ENCODE results near the gene TBX5.

The TBX5 gene

GRCh38 chr12:114440270-114441038, 34.5 kb upstream of the TBX5 start:
- ATAC-seq (no peak), DNase-seq (no peak)
- Mint-ChIP-seq H3K4me3 (no peak overlapping the region), H3K4me1 (no peaks in the 10 kb centered on the region), H3K9me3 (peaks cover 4% of the 10 kb centered on the region), H3K27ac (no peak overlapping the region), H3K36me3 (ENCODE audit: low read depth) (no peaks in the 10 kb centered on the region), H3K27me3 (peaks cover 78% of the 10 kb centered on the region)

GRCh38 chr12:114439817-114440216, 33.9 kb upstream of the TBX5 start:
- peaks cover 75% of the 10 kb centered on the region for H3K27me3 Mint-ChIP-seq
- no peak overlapping the region for H3K27ac Mint-ChIP-seq
- no peak for DNase-seq
- peaks cover 4% of the 10 kb centered on the region for H3K9me3 Mint-ChIP-seq
- H3K4me3 Mint-ChIP-seq: no peak overlapping the region
- no peaks in the 10 kb centered on the region for H3K36me3 Mint-ChIP-seq (ENCODE audit: low read depth)
- no peak for ATAC-seq
- no peaks in the 10 kb centered on the region for H3K4me1 Mint-ChIP-seq

GRCh38 chr12:114439261-114439683, 33.3 kb upstream of the TBX5 start:
- H3K9me3 Mint-ChIP-seq: peaks cover 4% of the 10 kb centered on the region
- H3K27me3 Mint-ChIP-seq: peaks cover 69% of the 10 kb centered on the region
- DNase-seq (no peak), ATAC-seq (no peak)
- H3K4me3 Mint-ChIP-seq: no peak overlapping the region
- no peak overlapping the region for H3K27ac Mint-ChIP-seq
- H3K36me3 Mint-ChIP-seq (ENCODE audit: low read depth): no peaks in the 10 kb centered on the region
- no peaks in the 10 kb centered on the region for H3K4me1 Mint-ChIP-seq

- H3K4me1 Mint-ChIP-seq: no peaks in the 10 kb centered on the region
- H3K27ac Mint-ChIP-seq: no peak overlapping the region
- peaks cover 4% of the 10 kb centered on the region for H3K9me3 Mint-ChIP-seq
- no peak overlapping the region for H3K4me3 Mint-ChIP-seq
- peaks cover 66% of the 10 kb centered on the region for H3K27me3 Mint-ChIP-seq
- ATAC-seq (no peak), DNase-seq (no peak)
- no peaks in the 10 kb centered on the region for H3K36me3 Mint-ChIP-seq (ENCODE audit: low read depth)
These were observed 32.8 kb upstream of the TBX5 start for GRCh38 chr12:114438635-114439256.

GRCh38 chr12:114434341-114434740, 28.4 kb upstream of the TBX5 start:
- no peak for DNase-seq
- Mint-ChIP-seq H3K4me3 (no peak overlapping the region), H3K27ac (no peak overlapping the region), H3K4me1 (no peaks in the 10 kb centered on the region), H3K36me3 (ENCODE audit: low read depth) (no peaks in the 10 kb centered on the region), H3K9me3 (peaks cover 4% of the 10 kb centered on the region), H3K27me3 (peaks cover 34% of the 10 kb centered on the region)
- no peak for ATAC-seq

- ATAC-seq: no peak
- no peaks in the 10 kb centered on the region for H3K36me3 Mint-ChIP-seq (ENCODE audit: low read depth)
These were observed 26.0 kb upstream of the TBX5 start for GRCh38 chr12:114431902-114432301.

GRCh38 chr12:114430306-114430705, 24.4 kb upstream of the TBX5 start:
- DNase-seq: no peak
- H3K27me3 Mint-ChIP-seq: peaks cover 15% of the 10 kb centered on the region
- H3K4me3 Mint-ChIP-seq: no peak overlapping the region
- no peaks in the 10 kb centered on the region for H3K9me3 Mint-ChIP-seq
- peak; percentile 69 for ATAC-seq
- H3K27ac Mint-ChIP-seq: no peak overlapping the region
- H3K36me3 Mint-ChIP-seq (ENCODE audit: low read depth): no peaks in the 10 kb centered on the region
- no peaks in the 10 kb centered on the region for H3K4me1 Mint-ChIP-seq

More at GRCh38 chr12:114431902-114432301, 26.0 kb upstream of the TBX5 start:
- no peak for DNase-seq
- Mint-ChIP-seq H3K27ac (no peak overlapping the region), H3K4me1 (no peaks in the 10 kb centered on the region), H3K27me3 (peaks cover 15% of the 10 kb centered on the region), H3K9me3 (no peaks in the 10 kb centered on the region), H3K4me3 (no peak overlapping the region)

GRCh38 chr12:114425031-114425626, 19.2 kb upstream of the TBX5 start:
- H3K4me1 Mint-ChIP-seq: no peaks in the 10 kb centered on the region
- DNase-seq (no peak), ATAC-seq (no peak)
- H3K9me3 Mint-ChIP-seq: no peaks in the 10 kb centered on the region
- no peaks in the 10 kb centered on the region for H3K36me3 Mint-ChIP-seq (ENCODE audit: low read depth)
- H3K4me3 Mint-ChIP-seq: no peak overlapping the region
- peaks cover 13% of the 10 kb centered on the region for H3K27me3 Mint-ChIP-seq
- H3K27ac Mint-ChIP-seq: no peak overlapping the region

GRCh38 chr12:114420944-114421335, 15.0 kb upstream of the TBX5 start:
- ATAC-seq (no peak), DNase-seq (no peak)
- Mint-ChIP-seq H3K4me1 (no peaks in the 10 kb centered on the region), H3K4me3 (no peak overlapping the region), H3K27ac (no peak overlapping the region), H3K9me3 (no peaks in the 10 kb centered on the region), H3K36me3 (ENCODE audit: low read depth) (no peaks in the 10 kb centered on the region), H3K27me3 (peaks cover 28% of the 10 kb centered on the region)

GRCh38 chr12:114420182-114420943, 14.4 kb upstream of the TBX5 start:
- no peaks in the 10 kb centered on the region for H3K4me1 Mint-ChIP-seq
- peaks cover 31% of the 10 kb centered on the region for H3K27me3 Mint-ChIP-seq
- DNase-seq: no peak
- H3K4me3 Mint-ChIP-seq: no peak overlapping the region
- no peaks in the 10 kb centered on the region for H3K9me3 Mint-ChIP-seq
- no peak for ATAC-seq
- no peak overlapping the region for H3K27ac Mint-ChIP-seq
- H3K36me3 Mint-ChIP-seq (ENCODE audit: low read depth): no peaks in the 10 kb centered on the region

- peaks cover 59% of the 10 kb centered on the region for H3K27me3 Mint-ChIP-seq
- H3K4me1 Mint-ChIP-seq: no peaks in the 10 kb centered on the region
- no peak for DNase-seq
- H3K36me3 Mint-ChIP-seq (ENCODE audit: low read depth): no peaks in the 10 kb centered on the region
- H3K27ac Mint-ChIP-seq: no peak overlapping the region
- H3K4me3 Mint-ChIP-seq: no peak overlapping the region
- ATAC-seq: no peak
- H3K9me3 Mint-ChIP-seq: no peaks in the 10 kb centered on the region
These were observed 10.1 kb upstream of the TBX5 start for GRCh38 chr12:114416028-114416427.

- Mint-ChIP-seq H3K27ac (no peak overlapping the region), H3K4me3 (no peak overlapping the region), H3K4me1 (no peaks in the 10 kb centered on the region), H3K9me3 (no peaks in the 10 kb centered on the region), H3K36me3 (ENCODE audit: low read depth) (no peaks in the 10 kb centered on the region), H3K27me3 (peaks cover 64% of the 10 kb centered on the region)
- ATAC-seq (no peak), DNase-seq (no peak)
These were observed 9.6 kb upstream of the TBX5 start for GRCh38 chr12:114415525-114415868.

GRCh38 chr12:114414866-114415524, 9.1 kb upstream of the TBX5 start:
- peaks cover under 1% of the 10 kb centered on the region for H3K4me1 Mint-ChIP-seq
- DNase-seq (no peak), ATAC-seq (no peak)
- no peak overlapping the region for H3K27ac Mint-ChIP-seq
- peaks cover 69% of the 10 kb centered on the region for H3K27me3 Mint-ChIP-seq
- no peaks in the 10 kb centered on the region for H3K36me3 Mint-ChIP-seq (ENCODE audit: low read depth)
- no peaks in the 10 kb centered on the region for H3K9me3 Mint-ChIP-seq
- no peak overlapping the region for H3K4me3 Mint-ChIP-seq
